K562 (cell line): ENCODE measurements around the gene CFP. TPM values are rescaled to one million over a fixed set of nuclear protein-coding genes. Genes with fewer than 3 reads are reported as not detected.

Experiments
- BMI1 ChIP-seq: fragments of 150-350 bp; IDR thresholded peaks from 2 replicates; pipeline ENCODE4 v1.6.1; 2014; ENCODE audit warnings: low read length
- E2F5 ChIP-seq: sonication (generic); formaldehyde crosslinking; IDR thresholded peaks from 2 replicates; pipeline ENCODE4 v1.8.0; 2022; ENCODE audit warnings: mild to moderate bottlenecking, missing genetic modification reagents
- ESRRA ChIP-seq: fragments of 450-650 bp; IDR thresholded peaks from 2 replicates; pipeline ENCODE4 v1.6.1; 2014; ENCODE audit warnings: low read depth, mild to moderate bottlenecking, moderate library complexity, borderline replicate concordance
- KDM5B ChIP-seq: fragments of 200-600 bp; sonication (generic); IDR thresholded peaks from 2 replicates; pipeline ENCODE4 v1.6.1; 2012; ENCODE audit warnings: low read depth, mild to moderate bottlenecking, moderate library complexity, low read length, control low read depth, inconsistent platforms; ENCODE audit not compliant: insufficient replicate concordance
- MYC ChIP-seq, 2 experiments: fragments of 250-450 bp in 1 of 2; sonication (Bioruptor Pico) in 1 of 2; IDR thresholded peaks; 2 replicates each; pipeline versions ENCODE4 v1.5.1 to v1.6.1; 2012 to 2021; ENCODE audit warnings: low read depth in 2 of 2, borderline replicate concordance in 1 of 2, improper control_type of control experiment in 1 of 2, low read length in 1 of 2, mild to moderate bottlenecking in 1 of 2, moderate library complexity in 1 of 2
- NCOA1 ChIP-seq: fragments of 450-650 bp; IDR thresholded peaks from 2 replicates; pipeline ENCODE4 v1.6.1; 2016; ENCODE audit warnings: low read depth
- RCOR1 ChIP-seq, 2 experiments: IDR thresholded peaks; 2 replicates each; pipeline ENCODE4 v1.6.1; 2012; ENCODE audit warnings: low read depth in 2 of 2, low read length in 2 of 2, borderline replicate concordance in 1 of 2, improper control_type of control experiment in 1 of 2
- RFX7 ChIP-seq: fragments of 250-450 bp; sonication (Bioruptor Pico); IDR thresholded peaks from 2 replicates; pipeline ENCODE4 v1.5.1; 2021; ENCODE audit warnings: mild to moderate bottlenecking
- SAFB ChIP-seq: fragments of 200-400 bp; formaldehyde crosslinking; IDR thresholded peaks from 2 replicates; pipeline ENCODE4 v1.6.1; 2017; ENCODE audit warnings: low read depth, low read length, borderline replicate concordance
- SAP30 ChIP-seq: fragments of 200-600 bp; sonication (generic); IDR thresholded peaks from 2 replicates; pipeline ENCODE4 v1.6.1; 2012; ENCODE audit warnings: borderline replicate concordance, low read depth, mild to moderate bottlenecking, moderate library complexity, low read length, control low read depth, inconsistent platforms; ENCODE audit not compliant: insufficient read depth, poor library complexity, severe bottlenecking
- SLC30A9 ChIP-seq: fragments of 250-450 bp; sonication (Bioruptor Pico); IDR thresholded peaks from 2 replicates; pipeline ENCODE4 v1.8.0; 2022; ENCODE audit warnings: mild to moderate bottlenecking, moderate library complexity
- SP1 ChIP-seq: sonication (generic); formaldehyde crosslinking; IDR thresholded peaks from 2 replicates; pipeline ENCODE4 v1.8.1; 2022; ENCODE audit warnings: mild to moderate bottlenecking, missing genetic modification reagents
- TEAD1 ChIP-seq, 2 experiments: fragments of 450-650 bp in 1 of 2; sonication (generic) in 1 of 2; formaldehyde crosslinking; IDR thresholded peaks; 2 replicates each; pipeline versions ENCODE4 v1.4.0 to v1.8.0; 2020 to 2022; ENCODE audit warnings: mild to moderate bottlenecking in 2 of 2, missing genetic modification reagents in 1 of 2
- XRCC3 ChIP-seq: fragments of 450-650 bp; IDR thresholded peaks from 2 replicates; pipeline ENCODE4 v1.6.1; 2017; ENCODE audit warnings: mild to moderate bottlenecking, moderate library complexity
- ZNF232 ChIP-seq: sonication (generic); formaldehyde crosslinking; IDR thresholded peaks from 2 replicates; pipeline ENCODE4 v1.8.0; 2022; ENCODE audit warnings: mild to moderate bottlenecking, missing genetic modification reagents
- ZNF263 ChIP-seq: sonication (generic); formaldehyde crosslinking; IDR thresholded peaks from 2 replicates; pipeline ENCODE4 v1.8.0; 2022; ENCODE audit warnings: mild to moderate bottlenecking, missing genetic modification reagents, borderline replicate concordance
- ZNF511 ChIP-seq: sonication (generic); formaldehyde crosslinking; IDR thresholded peaks from 2 replicates; pipeline ENCODE4 v1.8.0; 2022; ENCODE audit warnings: mild to moderate bottlenecking, missing genetic modification reagents
- ZNF778 ChIP-seq: fragments of 450-650 bp; formaldehyde crosslinking; IDR thresholded peaks from 2 replicates; pipeline ENCODE4 v1.4.0; 2020; ENCODE audit warnings: mild to moderate bottlenecking, moderate library complexity
- polyA plus RNA-seq, 8 experiments: library from polyadenylated mRNA; depleted of rRNA in 4 of 8; stranded (reverse) in 5 of 8; unstranded in 3 of 8; fragments of >200 nt; fragmentation: Nextera tagmentation in 2 of 8; fragmentation: Illumina TruSeq in 1 of 8; extraction: Ambion mirVana in 2 of 8; extraction: Trizol in 1 of 8; gene quantifications; 2 replicates each; pipeline versions ENCODE4 v1.2.1 to v1.2.3, GENCODE V29; 2011 to 2014; ENCODE audit warnings: inconsistent platforms in 1 of 8, missing spikeins in 1 of 8
- total RNA-seq, 7 experiments: library from RNA; depleted of rRNA in 6 of 7; stranded (reverse); fragments of >200 nt in 6 of 7; fragmentation: Illumina TruSeq in 2 of 7; extraction: Trizol in 2 of 7; gene quantifications; 2 replicates each; pipeline versions ENCODE4 v1.2.1 to v1.2.3, GENCODE V29; 2011 to 2021; ENCODE audit warnings: low replicate concordance in 1 of 7

Gene CFP
- total and polyA plus RNA-seq, 9 of the 15 experiments (the other 6 are each of a cell fraction or from before 2014, with no cell fraction given): 0.18 to 2.0 (median 0.55) TPM

- 0 out of 2 replicates have a peak, but pooled peaks have one; percentile 74 for TF ChIP-seq E2F5 (CRISPR knock-in tag)
- TF ChIP-seq XRCC3: no peak
- TF ChIP-seq SAFB: no peak
- peak; percentile 59 for TF ChIP-seq SP1 (CRISPR knock-in tag)
- no peak for TF ChIP-seq BMI1
- TF ChIP-seq ZNF778 (CRISPR knock-in tag): no peak
- TF ChIP-seq RFX7 (CRISPR knock-in tag): no peak
- TF ChIP-seq SAP30: no peak
- TF ChIP-seq KDM5B: no peak
- peak; percentile 76; the same call in 1 of the 2 replicates for TF ChIP-seq ZNF263 (CRISPR knock-in tag)
- peak; percentile 72 for TF ChIP-seq ESRRA
- 0 out of 2 replicates have a peak, but pooled peaks have one; percentile 21 for TF ChIP-seq NCOA1
- peak; percentile 97 for TF ChIP-seq ZNF511 (CRISPR knock-in tag)
- TF ChIP-seq ZNF232 (CRISPR knock-in tag): no peak; the same call in 1 of the 2 replicates
- TF ChIP-seq RCOR1 (IDR thresholded peaks at IDR 0.05; ENCODE audit: borderline replicate concordance in 1 of 2, low read depth in 2 of 2, low read length in 2 of 2): peak in 1 of 2 experiments; percentile 68; a peak in 1 of 4 replicates
- peak; percentile 46; the same call in 1 of the 2 replicates for TF ChIP-seq MYC (IDR thresholded peaks at IDR 0.05; ENCODE audit: low read depth, low read length)
- TF ChIP-seq MYC (CRISPR knock-in tag; IDR thresholded peaks at IDR 0.05; ENCODE audit: borderline replicate concordance, low read depth): no peak
- TF ChIP-seq TEAD1 (CRISPR knock-in tag; IDR thresholded peaks at IDR 0.05): peak in 1 of 2 experiments; percentile 76; a peak in 2 of 4 replicates
- TF ChIP-seq SLC30A9 (CRISPR knock-in tag): no peak
These were observed 10.0 kb downstream of the CFP start, which contains the start of gene SYN1 (continued) for GRCh38 chrX:47619486-47620302.
